Hepatic stellate cell (primary cell): ENCODE results near the gene RXYLT1.
"Not testable (repeated sequence)": the region's sequence is repeated elsewhere in the genome, so short reads cannot be mapped to it uniquely, and the experiment has no call there.

Experiments
- DNase-seq: peaks from one replicate; pipeline ENCODE4 v3.0.0; 2011; ENCODE audit warnings: low spot score

The RXYLT1 gene

GRCh38 chr12:63779498-63780481 is at the start of gene RXYLT1:
TSS of gene RXYLT1 (plus strand) at chr12:63779909. CDS start at chr12:63779961, 52 bp downstream.
- DNase-seq = peak; percentile 83

- not testable (repeated sequence) for DNase-seq
These were observed 46.9 kb upstream of the RXYLT1 start for GRCh38 chr12:63732779-63733178.

- DNase-seq = not testable (repeated sequence)
These were observed 46.1 kb upstream of the RXYLT1 start for GRCh38 chr12:63733585-63733984.

- DNase-seq = not testable (repeated sequence)
These were observed 39.2 kb upstream of the RXYLT1 start for GRCh38 chr12:63740551-63740950.

- DNase-seq = not testable (repeated sequence)
These were observed 38.3 kb upstream of the RXYLT1 start for GRCh38 chr12:63741431-63741830.

- DNase-seq = peak; percentile 2
These were observed 35.6 kb upstream of the RXYLT1 start for GRCh38 chr12:63744110-63744509.

GRCh38 chr12:63746470-63746869 is 33.2 kb upstream of the RXYLT1 start:
- DNase-seq = not testable (repeated sequence)

- not testable (repeated sequence) for DNase-seq
These were observed 32.6 kb upstream of the RXYLT1 start for GRCh38 chr12:63747136-63747535.

GRCh38 chr12:63747553-63747952 is 32.2 kb upstream of the RXYLT1 start:
- no peak for DNase-seq

- no peak for DNase-seq
These were observed 27.4 kb upstream of the RXYLT1 start for GRCh38 chr12:63752283-63752682.

GRCh38 chr12:63752841-63753240 is 26.9 kb upstream of the RXYLT1 start:
- no peak for DNase-seq

GRCh38 chr12:63753743-63754142 is 26.0 kb upstream of the RXYLT1 start:
- DNase-seq = no peak

GRCh38 chr12:63764481-63764880 is 15.2 kb upstream of the RXYLT1 start:
- no peak for DNase-seq

GRCh38 chr12:63766498-63766897 is 13.2 kb upstream of the RXYLT1 start:
- no peak for DNase-seq

- DNase-seq = no peak
These were observed 9.3 kb upstream of the RXYLT1 start for GRCh38 chr12:63770375-63770774.

GRCh38 chr12:63777340-63777739 is 2.4 kb upstream of the RXYLT1 start:
- DNase-seq = no peak

GRCh38 chr12:63782466-63782865 is 2.8 kb downstream of the RXYLT1 start:
- no peak for DNase-seq

GRCh38 chr12:63787306-63787705 is 7.6 kb downstream of the RXYLT1 start:
- no peak for DNase-seq

- DNase-seq = no peak
These were observed 10.9 kb downstream of the RXYLT1 start for GRCh38 chr12:63790608-63790945.

GRCh38 chr12:63792338-63792737 is 12.6 kb downstream of the RXYLT1 start:
- DNase-seq = no peak

- DNase-seq = no peak
These were observed 15.5 kb downstream of the RXYLT1 start for GRCh38 chr12:63795032-63795687.

GRCh38 chr12:63795944-63796343 is 16.2 kb downstream of the RXYLT1 start:
- DNase-seq = no peak

GRCh38 chr12:63802012-63802608 is 22.4 kb downstream of the RXYLT1 start:
- peak; percentile 11 for DNase-seq
